GM19238 (cell line): ENCODE results near the gene ACTG1.

ENCODE experiments used
- DNase-seq: peaks from one replicate; pipeline ENCODE4 v3.0.0; 2011; ENCODE audit warnings: low spot score; ENCODE audit not compliant: insufficient read length

ACTG1 gene

GRCh38 chr17:81512562-81513371 is at the start of gene ACTG1:
Gene ACTG1, minus strand, starts transcription at chr17:81512799. Its CDS starts 445 bp downstream, at chr17:81512354.
- DNase-seq, result peak; percentile 92

- DNase-seq, result no peak
These were observed 48.9 kb upstream of the ACTG1 start for GRCh38 chr17:81561494-81561885.

GRCh38 chr17:81558941-81559806 is 46.6 kb upstream of the ACTG1 start:
- no peak for DNase-seq

GRCh38 chr17:81558115-81558468 is 45.5 kb upstream of the ACTG1 start:
- DNase-seq, result no peak

GRCh38 chr17:81557276-81558114 is 44.9 kb upstream of the ACTG1 start:
- no peak for DNase-seq

- no peak for DNase-seq
These were observed 44.3 kb upstream of the ACTG1 start for GRCh38 chr17:81556863-81557262.

- DNase-seq, result no peak
These were observed 43.6 kb upstream of the ACTG1 start for GRCh38 chr17:81556175-81556691.

- no peak for DNase-seq
These were observed 41.1 kb upstream of the ACTG1 start for GRCh38 chr17:81553616-81554181.

GRCh38 chr17:81553018-81553615 is 40.5 kb upstream of the ACTG1 start:
- peak; percentile 91 for DNase-seq

GRCh38 chr17:81552244-81553017 is 39.8 kb upstream of the ACTG1 start, which contains the start of gene FAAP100:
Gene FAAP100, minus strand, starts transcription at chr17:81552353. Its CDS starts 23 bp downstream, at chr17:81552330.
- peak; percentile 95 for DNase-seq

- DNase-seq, result no peak
These were observed 39.1 kb upstream of the ACTG1 start for GRCh38 chr17:81551458-81552243.

GRCh38 chr17:81550830-81551457 is 38.3 kb upstream of the ACTG1 start:
- no peak for DNase-seq

GRCh38 chr17:81550285-81550684 is 37.7 kb upstream of the ACTG1 start:
- DNase-seq, result no peak

GRCh38 chr17:81549826-81550225 is 37.2 kb upstream of the ACTG1 start:
- DNase-seq, result no peak

- no peak for DNase-seq
These were observed 36.5 kb upstream of the ACTG1 start for GRCh38 chr17:81549031-81549557.

GRCh38 chr17:81547614-81547982 is 35.0 kb upstream of the ACTG1 start:
- DNase-seq, result no peak

GRCh38 chr17:81546906-81547613 is 34.5 kb upstream of the ACTG1 start:
- DNase-seq, result no peak
